Fibroblast of skin of left biceps (primary cell): ENCODE measurements around the gene TRPV2.
"Not testable (repeated sequence)": the region's sequence is repeated elsewhere in the genome, so short reads cannot be mapped to it uniquely, and the experiment has no call there.

Experiments used
- DNase-seq, 2 experiments: peaks; one replicate each; pipeline ENCODE4 v3.0.0-alpha.2; 2013; ENCODE audit warnings: low read depth in 2 of 2

The TRPV2 gene, protein sequence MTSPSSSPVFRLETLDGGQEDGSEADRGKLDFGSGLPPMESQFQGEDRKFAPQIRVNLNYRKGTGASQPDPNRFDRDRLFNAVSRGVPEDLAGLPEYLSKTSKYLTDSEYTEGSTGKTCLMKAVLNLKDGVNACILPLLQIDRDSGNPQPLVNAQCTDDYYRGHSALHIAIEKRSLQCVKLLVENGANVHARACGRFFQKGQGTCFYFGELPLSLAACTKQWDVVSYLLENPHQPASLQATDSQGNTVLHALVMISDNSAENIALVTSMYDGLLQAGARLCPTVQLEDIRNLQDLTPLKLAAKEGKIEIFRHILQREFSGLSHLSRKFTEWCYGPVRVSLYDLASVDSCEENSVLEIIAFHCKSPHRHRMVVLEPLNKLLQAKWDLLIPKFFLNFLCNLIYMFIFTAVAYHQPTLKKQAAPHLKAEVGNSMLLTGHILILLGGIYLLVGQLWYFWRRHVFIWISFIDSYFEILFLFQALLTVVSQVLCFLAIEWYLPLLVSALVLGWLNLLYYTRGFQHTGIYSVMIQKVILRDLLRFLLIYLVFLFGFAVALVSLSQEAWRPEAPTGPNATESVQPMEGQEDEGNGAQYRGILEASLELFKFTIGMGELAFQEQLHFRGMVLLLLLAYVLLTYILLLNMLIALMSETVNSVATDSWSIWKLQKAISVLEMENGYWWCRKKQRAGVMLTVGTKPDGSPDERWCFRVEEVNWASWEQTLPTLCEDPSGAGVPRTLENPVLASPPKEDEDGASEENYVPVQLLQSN

DNA sequence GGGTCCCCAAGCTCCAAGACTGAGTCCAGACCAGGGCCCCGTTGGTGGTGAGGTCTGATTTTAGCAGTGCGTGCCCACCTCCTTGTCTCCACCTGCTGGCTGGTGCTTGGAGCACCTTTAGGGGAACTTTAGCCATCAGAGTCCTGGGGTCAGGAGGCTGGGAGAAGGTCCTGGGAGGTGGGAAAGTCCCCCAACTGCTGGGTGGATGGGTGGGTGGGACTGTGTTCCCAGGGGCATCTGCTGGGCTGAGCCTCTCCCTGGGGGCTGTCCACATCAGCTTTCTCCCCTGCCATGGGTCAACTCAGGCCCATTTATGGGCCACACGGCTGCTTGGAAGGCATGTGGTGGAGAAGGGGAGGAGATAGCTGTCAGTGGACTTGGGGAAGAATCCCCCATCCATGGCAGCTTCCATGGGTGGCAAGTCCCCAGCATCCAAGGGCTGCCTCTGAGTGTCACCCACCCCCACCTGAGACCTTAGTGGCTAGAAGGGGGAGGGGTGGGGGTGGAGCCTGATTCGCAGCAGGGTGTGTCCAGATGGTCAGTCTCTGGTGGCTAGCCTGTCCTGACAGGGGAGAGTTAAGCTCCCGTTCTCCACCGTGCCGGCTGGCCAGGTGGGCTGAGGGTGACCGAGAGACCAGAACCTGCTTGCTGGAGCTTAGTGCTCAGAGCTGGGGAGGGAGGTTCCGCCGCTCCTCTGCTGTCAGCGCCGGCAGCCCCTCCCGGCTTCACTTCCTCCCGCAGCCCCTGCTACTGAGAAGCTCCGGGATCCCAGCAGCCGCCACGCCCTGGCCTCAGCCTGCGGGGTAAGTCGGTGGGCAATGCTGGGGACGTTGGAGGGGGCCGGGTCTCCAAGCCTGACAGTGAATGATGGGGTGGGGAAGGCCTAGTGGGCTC lies at the start of gene TRPV2:
Gene TRPV2, plus strand, starts transcription at position 541 of the 894 bp plus-strand sequence. CDS start 2,098 bp downstream, outside the sequence.
- DNase-seq, result no peak

- peak; percentile 58 to 65 for DNase-seq
Measured at GRCh38 chr17:16371742-16372141, 43.6 kb upstream of the TRPV2 start.

- no peak for DNase-seq
Measured at GRCh38 chr17:16374146-16374938, 41.0 kb upstream of the TRPV2 start.

GRCh38 chr17:16377941-16378341 lies 37.4 kb upstream of the TRPV2 start:
- no peak for DNase-seq

DNA sequence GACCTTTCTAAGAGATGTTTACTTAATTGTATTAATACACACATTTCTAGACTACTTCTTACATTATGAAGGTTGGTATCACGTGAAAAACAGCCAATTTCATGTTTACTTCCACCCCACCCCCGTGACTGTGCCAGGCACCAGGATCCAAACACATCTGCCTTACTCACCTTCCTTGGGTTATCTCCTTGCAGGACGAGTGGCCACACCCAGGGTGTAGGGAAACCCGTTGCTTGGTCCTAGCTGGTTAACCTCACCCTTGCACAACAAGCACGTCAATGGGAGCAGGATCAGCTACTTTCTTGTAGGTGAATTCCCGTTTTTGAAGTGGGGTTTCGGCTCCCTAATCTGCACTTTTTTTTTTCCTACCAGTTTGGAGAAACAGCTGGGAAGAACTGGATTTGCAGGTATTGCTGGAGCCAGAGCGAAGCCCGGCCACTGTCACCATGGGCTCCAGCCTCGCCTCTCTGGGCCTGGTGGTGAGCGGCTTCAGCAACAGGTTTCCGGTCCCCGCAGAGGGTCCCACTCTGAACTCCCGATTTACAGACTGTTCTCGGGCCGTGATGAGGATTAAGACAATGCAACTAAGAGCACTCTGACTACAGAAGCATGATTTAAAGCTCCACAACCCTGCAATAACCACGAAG lies 36.6 kb upstream of the TRPV2 start:
- no peak for DNase-seq

GRCh38 chr17:16379654-16380053 lies 35.7 kb upstream of the TRPV2 start:
- DNase-seq, result no peak

DNA sequence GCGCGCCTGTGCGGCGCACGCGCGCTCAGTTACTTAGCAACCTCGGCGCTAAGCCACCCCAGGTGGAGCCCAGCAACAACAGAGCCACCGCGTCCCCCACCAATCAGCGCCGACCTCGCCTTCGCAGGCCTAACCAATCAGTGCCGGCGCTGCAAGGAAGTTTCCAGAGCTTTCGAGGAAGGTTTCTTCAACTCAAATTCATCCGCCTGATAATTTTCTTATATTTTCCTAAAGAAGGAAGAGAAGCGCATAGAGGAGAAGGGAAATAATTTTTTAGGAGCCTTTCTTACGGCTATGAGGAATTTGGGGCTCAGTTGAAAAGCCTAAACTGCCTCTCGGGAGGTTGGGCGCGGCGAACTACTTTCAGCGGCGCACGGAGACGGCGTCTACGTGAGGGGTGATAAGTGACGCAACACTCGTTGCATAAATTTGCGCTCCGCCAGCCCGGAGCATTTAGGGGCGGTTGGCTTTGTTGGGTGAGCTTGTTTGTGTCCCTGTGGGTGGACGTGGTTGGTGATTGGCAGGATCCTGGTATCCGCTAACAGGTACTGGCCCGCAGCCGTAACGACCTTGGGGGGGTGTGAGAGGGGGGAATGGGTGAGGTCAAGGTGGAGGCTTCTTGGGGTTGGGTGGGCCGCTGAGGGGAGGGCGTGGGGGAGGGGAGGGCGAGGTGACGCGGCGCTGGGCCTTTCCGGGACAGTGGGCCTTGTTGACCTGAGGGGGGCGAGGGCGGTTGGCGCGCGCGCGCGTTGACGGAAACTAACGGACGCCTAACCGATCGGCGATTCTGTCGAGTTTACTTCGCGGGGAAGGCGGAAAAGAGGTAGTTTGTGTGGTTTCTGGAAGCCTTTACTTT lies 34.5 kb upstream of the TRPV2 start, which contains the start of gene UBB:
Gene UBB, plus strand, starts transcription at position 452 of the 856 bp plus-strand sequence. CDS start 817 bp downstream, outside the sequence.
- peak; percentile 96 to 97 for DNase-seq

DNA sequence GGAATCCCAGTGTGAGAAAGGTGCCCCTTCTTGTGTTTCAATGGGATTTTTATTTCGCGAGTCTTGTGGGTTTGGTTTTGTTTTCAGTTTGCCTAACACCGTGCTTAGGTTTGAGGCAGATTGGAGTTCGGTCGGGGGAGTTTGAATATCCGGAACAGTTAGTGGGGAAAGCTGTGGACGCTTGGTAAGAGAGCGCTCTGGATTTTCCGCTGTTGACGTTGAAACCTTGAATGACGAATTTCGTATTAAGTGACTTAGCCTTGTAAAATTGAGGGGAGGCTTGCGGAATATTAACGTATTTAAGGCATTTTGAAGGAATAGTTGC lies 33.9 kb upstream of the TRPV2 start:
- no peak for DNase-seq

DNA sequence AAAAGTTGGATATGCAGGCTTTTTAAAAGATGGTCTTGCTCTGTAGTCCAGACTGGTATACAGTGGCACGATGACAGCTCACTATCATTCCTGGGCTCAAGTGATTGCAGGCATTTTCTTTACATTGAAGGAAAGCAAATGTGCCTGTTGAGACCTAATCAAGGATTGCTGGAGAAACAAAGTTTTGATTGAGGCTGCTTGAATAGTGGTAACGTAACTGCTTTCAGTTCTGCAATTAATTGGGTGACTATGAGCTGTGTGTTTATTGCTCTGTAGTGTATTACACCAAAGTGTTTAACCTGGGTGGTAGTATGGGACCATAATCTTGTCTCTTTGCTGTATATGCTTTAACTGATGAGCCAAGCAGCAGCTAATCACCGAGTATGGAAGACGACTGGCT lies 32.2 kb upstream of the TRPV2 start:
- no peak for DNase-seq

- no peak for DNase-seq
Measured at GRCh38 chr17:16383772-16384287, 31.5 kb upstream of the TRPV2 start.

GRCh38 chr17:16384557-16384956 lies 30.8 kb upstream of the TRPV2 start:
- DNase-seq, result no peak

DNA sequence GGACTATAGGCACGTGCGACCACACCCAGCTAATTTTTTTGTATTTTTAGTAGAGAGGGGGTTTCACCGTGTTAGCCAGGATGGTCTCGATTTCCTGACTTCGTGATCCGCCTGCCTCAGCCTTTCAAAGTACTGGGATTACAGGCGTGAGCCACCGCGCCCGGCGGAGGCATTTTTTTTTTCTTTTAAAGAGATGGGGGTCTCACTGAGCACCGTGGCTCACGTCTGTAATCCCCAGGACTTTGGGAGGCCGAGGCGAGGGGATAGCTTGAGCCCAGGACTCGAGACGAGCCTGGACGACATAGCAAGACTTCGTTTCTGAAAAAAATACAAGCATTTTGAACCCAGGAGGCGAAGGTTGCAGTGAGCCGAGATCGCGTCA lies 29.3 kb upstream of the TRPV2 start:
- DNase-seq, result not testable (repeated sequence)

- no peak for DNase-seq
Measured at GRCh38 chr17:16391451-16391850, 23.9 kb upstream of the TRPV2 start.

GRCh38 chr17:16392491-16392890 lies 22.9 kb upstream of the TRPV2 start:
- DNase-seq, result not testable (repeated sequence)

DNA sequence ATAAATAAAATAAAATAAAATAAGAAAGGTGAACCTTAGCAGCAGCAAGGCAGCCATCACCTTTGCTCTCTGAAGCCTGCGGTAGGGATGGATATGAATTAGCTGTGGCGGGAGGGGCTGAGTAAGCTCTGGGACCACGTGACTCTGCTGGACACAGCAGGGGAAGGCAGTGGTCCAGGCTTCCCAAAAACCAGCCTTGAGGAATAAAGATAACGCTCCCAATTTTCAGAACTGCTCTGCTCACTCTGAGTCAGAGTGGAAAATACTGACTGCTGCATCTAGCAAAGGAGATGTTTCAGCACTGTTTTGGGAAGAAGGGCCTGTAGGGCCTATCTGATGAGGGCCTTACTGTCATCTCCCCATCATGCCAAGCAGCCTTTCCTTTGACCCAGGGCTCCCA lies 19.5 kb upstream of the TRPV2 start:
- not testable (repeated sequence) for DNase-seq

DNA sequence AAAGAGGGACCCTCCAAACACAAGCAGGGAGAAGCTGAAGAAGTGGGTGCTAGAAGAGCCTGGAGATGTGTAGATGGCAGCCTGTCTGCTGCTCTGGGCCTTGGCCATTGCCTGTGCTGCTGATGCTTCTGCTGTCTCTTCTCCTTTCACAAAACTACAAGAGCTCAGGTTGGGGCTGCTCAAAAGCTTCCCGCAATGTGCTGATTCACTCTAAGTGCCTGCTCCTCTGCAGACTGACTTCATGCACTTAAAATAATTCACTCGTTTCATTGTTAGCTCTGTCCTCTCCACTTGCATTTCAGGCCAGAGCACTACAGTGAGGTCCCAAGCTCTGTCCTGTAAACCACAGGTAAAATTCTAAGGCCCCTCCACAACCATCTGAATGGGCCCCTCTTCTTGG lies 18.7 kb upstream of the TRPV2 start:
- DNase-seq, result not testable (repeated sequence)

- no peak for DNase-seq
Measured at GRCh38 chr17:16398270-16399267, 16.8 kb upstream of the TRPV2 start.

- not testable (repeated sequence) for DNase-seq
Measured at GRCh38 chr17:16403847-16404246, 11.5 kb upstream of the TRPV2 start.
